A673 (cell line): Measurements from ENCODE around the gene CTNNA2. TPM values are rescaled to one million over a fixed set of nuclear protein-coding genes. Genes with fewer than 3 reads are reported as not detected.

ENCODE experiments used
- BruUV-seq: library from RNA; stranded (reverse); fragments of 400-500 nt; replicated peaks from 2 replicates; lab custom pipeline; 2021; lab: Mats Ljungman, UMichigan
- CTCF ChIA-PET: fragments of 300-600 bp; sonication (Branson Sonifier 250); formaldehyde crosslinking; loops from one replicate; lab custom pipeline; 2022; ENCODE audit warnings: antibody characterized with exemption; lab: Charles Lee
- POLR2A ChIA-PET: fragments of 300-600 bp; sonication (Branson Sonifier 250); formaldehyde crosslinking; loops from one replicate; lab custom pipeline; 2022; ENCODE audit warnings: antibody characterized with exemption; ENCODE audit not compliant: low non-redundant PET; lab: Charles Lee
- DNase-seq: peaks from one replicate; pipeline ENCODE4 v3.0.0-alpha.2; 2015; ENCODE audit warnings: low spot score
- H3K27ac ChIP-seq: fragments of 200-600 bp; sonication (generic); 2 replicates; pipeline ENCODE4 v1.5.1; 2016; ENCODE audit warnings: mixed run types, low read depth, mild to moderate bottlenecking, mixed read lengths, antibody characterized with exemption, low read length; ENCODE audit not compliant: poor library complexity, severe bottlenecking
- H3K27me3 ChIP-seq: fragments of 200-600 bp; sonication (generic); replicated peaks from 2 replicates; pipeline ENCODE4 v1.6.1; 2017; ENCODE audit warnings: mixed run types, low read depth, mild to moderate bottlenecking, mixed read lengths, antibody characterized with exemption, low read length; ENCODE audit not compliant: insufficient read depth, poor library complexity
- H3K36me3 ChIP-seq: fragments of 200-600 bp; sonication (generic); 2 replicates; pipeline ENCODE4 v1.6.1; 2016; ENCODE audit warnings: mixed run types, mild to moderate bottlenecking, mixed read lengths, antibody characterized with exemption, low read length; ENCODE audit not compliant: insufficient read depth, poor library complexity, severe bottlenecking
- H3K4me1 ChIP-seq: fragments of 200-600 bp; sonication (generic); 2 replicates; pipeline ENCODE4 v1.6.1; 2017; ENCODE audit warnings: mixed run types, mild to moderate bottlenecking, mixed read lengths, antibody characterized with exemption, low read length; ENCODE audit not compliant: insufficient read depth, poor library complexity, severe bottlenecking
- H3K4me3 ChIP-seq: fragments of 200-600 bp; sonication (generic); 2 replicates; pipeline ENCODE4 v1.5.1; 2016; ENCODE audit warnings: low read depth, mixed run types, mild to moderate bottlenecking, mixed read lengths, low read length; ENCODE audit not compliant: poor library complexity, severe bottlenecking
- H3K9me3 ChIP-seq: fragments of 200-600 bp; sonication (generic); 2 replicates; pipeline ENCODE4 v1.6.1; 2016; ENCODE audit warnings: mixed run types, low read depth, mild to moderate bottlenecking, mixed read lengths, antibody characterized with exemption, low read length; ENCODE audit not compliant: poor library complexity, severe bottlenecking
- EZH2 ChIP-seq: fragments of 200-600 bp; sonication (generic); IDR thresholded peaks from 2 replicates; pipeline ENCODE4 v1.6.1; 2017; ENCODE audit warnings: borderline replicate concordance, low read depth, mild to moderate bottlenecking, mixed read lengths, antibody characterized with exemption, low read length; ENCODE audit not compliant: poor library complexity, severe bottlenecking
- intact Hi-C: fragments of 100-400 bp; cut with micrococcal nuclease; formaldehyde crosslinking; loops from one replicate; pipeline ENCODE4 v1.10.0; 2022; ENCODE audit not compliant: unreplicated experiment
- total RNA-seq: library from RNA; stranded (reverse); gene quantifications from 2 replicates; pipeline ENCODE4 v1.2.3, GENCODE V29; 2021
- TF ChIP-seq, protein P1 (sequence below): fragments of 300-800, 200-600 bp; sonication (generic); conservative IDR thresholded peaks from 2 replicates; pipeline ENCODE4 v1.5.1; 2017; ENCODE audit warnings: low read depth, mild to moderate bottlenecking, antibody characterized with exemption, low read length, moderate library complexity, mixed read lengths

Gene CTNNA2
- total RNA-seq, 1 experiment from 2014 or later = not detected

DNA sequence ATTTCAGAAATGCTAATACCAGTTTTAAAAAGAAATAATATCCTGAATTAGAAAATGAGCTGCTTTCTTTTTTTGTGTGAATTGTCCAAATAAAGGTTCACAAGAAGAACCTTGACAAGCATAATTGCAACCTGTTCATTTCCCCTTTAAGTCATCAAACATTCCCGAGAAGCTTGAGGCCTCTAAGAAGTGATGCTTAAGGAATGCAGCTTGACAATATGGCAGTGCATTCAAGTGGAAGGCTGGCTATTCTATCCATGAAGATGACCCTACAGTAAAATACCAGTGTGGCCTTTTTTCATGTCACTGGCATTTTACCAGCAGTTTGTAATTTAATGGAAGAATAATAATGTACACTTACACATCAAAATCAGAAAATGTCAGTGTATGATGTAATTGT, 216.7 kb downstream of the CTNNA2 start:
- POLR2A ChIA-PET = no interaction called here
- no TSS peak for BruUV-seq
- DNase-seq = no peak
- H3K4me1 ChIP-seq = no peaks in the 10 kb centered on the region
- no peaks in the 10 kb centered on the region for H3K27me3 ChIP-seq
- CTCF ChIA-PET = no interaction called here
- H3K9me3 ChIP-seq = no peaks in the 10 kb centered on the region
- H3K27ac ChIP-seq = no peak overlapping the region
- intact Hi-C loops = no loop called here
- no peaks in the 10 kb centered on the region for H3K36me3 ChIP-seq
- H3K4me3 ChIP-seq = no peak overlapping the region
- TF ChIP-seq, protein P1, sequence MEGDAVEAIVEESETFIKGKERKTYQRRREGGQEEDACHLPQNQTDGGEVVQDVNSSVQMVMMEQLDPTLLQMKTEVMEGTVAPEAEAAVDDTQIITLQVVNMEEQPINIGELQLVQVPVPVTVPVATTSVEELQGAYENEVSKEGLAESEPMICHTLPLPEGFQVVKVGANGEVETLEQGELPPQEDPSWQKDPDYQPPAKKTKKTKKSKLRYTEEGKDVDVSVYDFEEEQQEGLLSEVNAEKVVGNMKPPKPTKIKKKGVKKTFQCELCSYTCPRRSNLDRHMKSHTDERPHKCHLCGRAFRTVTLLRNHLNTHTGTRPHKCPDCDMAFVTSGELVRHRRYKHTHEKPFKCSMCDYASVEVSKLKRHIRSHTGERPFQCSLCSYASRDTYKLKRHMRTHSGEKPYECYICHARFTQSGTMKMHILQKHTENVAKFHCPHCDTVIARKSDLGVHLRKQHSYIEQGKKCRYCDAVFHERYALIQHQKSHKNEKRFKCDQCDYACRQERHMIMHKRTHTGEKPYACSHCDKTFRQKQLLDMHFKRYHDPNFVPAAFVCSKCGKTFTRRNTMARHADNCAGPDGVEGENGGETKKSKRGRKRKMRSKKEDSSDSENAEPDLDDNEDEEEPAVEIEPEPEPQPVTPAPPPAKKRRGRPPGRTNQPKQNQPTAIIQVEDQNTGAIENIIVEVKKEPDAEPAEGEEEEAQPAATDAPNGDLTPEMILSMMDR = no peak
- no peak for TF ChIP-seq EZH2

DNA sequence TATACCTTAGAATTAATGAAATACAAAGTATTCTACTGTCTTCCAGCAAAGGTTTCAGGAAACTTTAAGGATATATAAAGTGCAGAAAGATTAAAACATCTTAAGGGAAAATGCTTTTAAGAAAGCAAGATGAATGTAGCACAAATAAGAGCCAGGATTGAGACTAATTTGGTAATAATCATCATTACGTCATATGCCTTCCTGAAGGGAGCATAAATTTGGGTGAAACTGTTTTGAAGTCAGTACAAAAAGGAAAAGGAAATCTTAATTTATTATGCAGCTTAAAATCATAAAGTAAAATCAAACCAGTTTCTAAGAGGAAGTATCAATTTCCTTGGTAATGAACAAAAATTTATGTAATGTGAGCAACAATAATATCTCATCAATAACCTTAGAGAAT, 221.7 kb downstream of the CTNNA2 start:
- no TSS peak for BruUV-seq
- Histone ChIP-seq H3K36me3 (no peaks in the 10 kb centered on the region), H3K4me1 (no peaks in the 10 kb centered on the region), H3K4me3 (no peak overlapping the region), H3K27me3 (no peaks in the 10 kb centered on the region), H3K9me3 (no peaks in the 10 kb centered on the region), H3K27ac (no peak overlapping the region)
- no peak for DNase-seq
- intact Hi-C loops = no loop called here
- CTCF ChIA-PET = no interaction called here
- POLR2A ChIA-PET = no interaction called here
- TF ChIP-seq, protein P1 = no peak
- no peak for TF ChIP-seq EZH2

DNA sequence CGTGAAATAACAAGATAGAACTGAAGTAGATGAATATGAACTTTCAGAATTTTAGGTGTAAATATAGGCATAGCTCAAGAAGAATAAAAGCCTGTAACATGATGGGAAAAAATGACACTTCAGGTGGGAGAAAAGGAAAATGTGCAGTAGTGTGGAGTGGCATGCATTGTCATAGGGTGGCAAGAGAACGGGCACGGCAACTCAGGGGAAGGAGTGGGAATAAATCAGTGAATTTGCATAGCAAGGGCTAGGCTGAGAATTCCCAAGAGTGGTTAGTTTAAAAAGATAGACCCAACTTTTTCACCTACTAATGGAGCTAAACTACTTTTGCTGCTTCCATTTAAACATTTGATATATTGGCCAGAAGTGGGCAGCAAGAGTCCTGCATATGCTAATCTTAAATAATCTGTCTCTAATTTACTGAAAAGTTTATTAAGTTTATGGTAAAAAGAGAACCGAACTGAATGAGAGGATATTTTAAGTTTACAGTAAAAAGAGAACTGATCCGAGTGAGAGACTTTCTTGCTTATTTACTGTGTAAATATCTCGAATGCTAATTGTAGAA, 228.1 kb downstream of the CTNNA2 start:
- no TSS peak for BruUV-seq
- intact Hi-C loops = no loop called here
- TF ChIP-seq, protein P1 = no peak
- TF ChIP-seq EZH2 = no peak
- POLR2A ChIA-PET = no interaction called here
- Histone ChIP-seq H3K27ac (no peak overlapping the region), H3K36me3 (no peaks in the 10 kb centered on the region), H3K27me3 (peaks cover 19% of the 10 kb centered on the region), H3K4me1 (no peaks in the 10 kb centered on the region), H3K9me3 (no peaks in the 10 kb centered on the region), H3K4me3 (no peak overlapping the region)
- no peak for DNase-seq
- CTCF ChIA-PET = no interaction called here
